AG04450 (cell line): ENCODE results near the gene CCDC15. TPM values are rescaled to one million over a fixed set of nuclear protein-coding genes. Genes with fewer than 3 reads are reported as not detected.

Source experiments
- CTCF ChIA-PET: fragments of 300-600, 350-600 bp; formaldehyde crosslinking; extraction: SDS; loops from one replicate; lab custom pipeline; 2022; ENCODE audit warnings: antibody characterized with exemption, inconsistent platforms; lab: Charles Lee
- POLR2A ChIA-PET: fragments of 350-600 bp; formaldehyde crosslinking; extraction: SDS; loops from one replicate; lab custom pipeline; 2021; ENCODE audit warnings: antibody characterized with exemption, inconsistent platforms; lab: Yijun Ruan, JAX
- DNase-seq: peaks from one replicate; pipeline ENCODE4 v3.0.0-alpha.2; 2011; ENCODE audit warnings: low read depth, low spot score
- H3K27ac ChIP-seq: one replicate; pipeline ENCODE4 v1.5.1; 2012; ENCODE audit warnings: low read depth, low read length, control low read depth
- H3K27me3 ChIP-seq: one replicate; pipeline ENCODE4 v1.6.0; 2012; ENCODE audit warnings: low read length; ENCODE audit not compliant: control insufficient read depth, insufficient read depth
- H3K4me3 ChIP-seq: 2 replicates; pipeline ENCODE4 v1.5.1; 2011; ENCODE audit warnings: mild to moderate bottlenecking, low read depth, low read length, control low read depth
- H3K9me3 ChIP-seq: 2 replicates; pipeline ENCODE4 v1.5.1; 2012; ENCODE audit warnings: low read length; ENCODE audit not compliant: control insufficient read depth, insufficient read depth
- CTCF ChIP-seq: IDR thresholded peaks from 2 replicates; pipeline ENCODE4 v1.5.1; 2011; ENCODE audit warnings: low read depth, low read length, control low read depth, inconsistent platforms
- polyA plus RNA-seq: library from polyadenylated mRNA; depleted of rRNA; stranded (reverse); fragments of >200 nt; gene quantifications from 2 replicates; pipeline ENCODE4 v1.2.3, GENCODE V29; 2011

Gene CCDC15
- polyA plus RNA-seq, 1 experiment = 1.1 TPM

DNA sequence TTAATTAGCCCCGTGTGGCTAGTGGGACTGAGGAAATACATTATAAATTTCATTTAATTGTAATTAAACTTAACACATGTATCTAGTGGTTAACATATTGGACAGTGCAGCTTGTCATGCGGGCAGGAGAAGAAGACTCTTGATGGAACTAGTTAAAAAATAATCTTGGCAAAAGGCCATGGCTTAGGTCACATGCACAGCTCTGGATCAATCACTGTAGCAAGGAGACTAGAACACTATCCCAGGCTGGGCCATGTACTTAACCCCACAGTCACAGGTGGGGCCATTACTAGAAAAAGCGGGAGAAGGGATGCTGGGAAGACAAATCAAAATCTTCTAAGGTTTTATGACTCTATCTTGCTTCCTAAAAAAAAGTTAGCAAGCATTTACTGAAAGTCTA is 9.4 kb upstream of the CCDC15 start:
- H3K4me3 ChIP-seq = no peak overlapping the region
- no peak for DNase-seq
- ChIA-PET POLR2A (interaction anchor here (0.7 kb wide), 1 partner anchor 261 kb away, joined by 4 read pairs; no protein-coding TSS in a partner anchor), CTCF (interaction anchor here (0.6 to 3.8 kb wide), 6 partner anchors 9 to 624 kb away, joined by 3 to 19 read pairs (median 4); partner anchors contain the start of gene HEPACAM)
- H3K9me3 ChIP-seq = no peaks in the 10 kb centered on the region
- H3K27ac ChIP-seq = no peak overlapping the region
- no peak for TF ChIP-seq CTCF
- H3K27me3 ChIP-seq = no peaks in the 10 kb centered on the region

DNA sequence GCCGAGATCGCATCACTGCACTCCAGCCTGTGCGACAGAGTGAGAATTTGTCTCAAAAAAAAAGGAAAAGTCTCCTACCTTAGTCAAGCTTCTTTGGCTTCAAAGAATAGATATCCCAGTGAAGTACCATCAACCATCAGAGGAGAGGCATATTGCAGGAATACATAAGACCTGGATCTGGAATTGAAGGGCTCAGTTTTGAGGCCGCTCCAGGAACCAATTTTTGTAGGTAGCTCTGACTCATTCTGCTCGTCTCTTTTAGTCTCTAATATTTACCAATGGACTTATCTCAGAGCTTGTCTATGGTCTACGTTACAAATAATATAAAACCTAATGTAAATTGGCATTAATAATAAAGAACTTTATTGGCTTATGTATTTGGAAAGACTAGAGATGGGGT is 8.2 kb upstream of the CCDC15 start:
- CTCF ChIA-PET = interaction anchor here (0.6 to 1.2 kb wide), 2 partner anchors 26 to 69 kb away, joined by 3 to 5 read pairs; no protein-coding TSS in a partner anchor
- no peaks in the 10 kb centered on the region for H3K27me3 ChIP-seq
- H3K4me3 ChIP-seq = no peak overlapping the region
- POLR2A ChIA-PET = no interaction called here
- no peaks in the 10 kb centered on the region for H3K9me3 ChIP-seq
- H3K27ac ChIP-seq = no peak overlapping the region
- no peak for TF ChIP-seq CTCF
- no peak for DNase-seq

- Histone ChIP-seq H3K4me3 (no peak overlapping the region), H3K27me3 (no peaks in the 10 kb centered on the region), H3K27ac (no peak overlapping the region), H3K9me3 (no peaks in the 10 kb centered on the region)
- no peak for DNase-seq
- POLR2A ChIA-PET = no interaction called here
- TF ChIP-seq CTCF = no peak
- CTCF ChIA-PET = no interaction called here
Observed at GRCh38 chr11:124946735-124947141, 7.3 kb upstream of the CCDC15 start.

- DNase-seq = no peak
- TF ChIP-seq CTCF = no peak
- CTCF ChIA-PET = interaction anchor here (0.9 to 2.1 kb wide), 2 partner anchors 15 to 74 kb away, joined by 3 to 6 read pairs; partner anchors contain the start of gene HEPACAM
Observed at GRCh38 chr11:124950601-124951330, 3.2 kb upstream of the CCDC15 start.

GRCh38 chr11:124951341-124951740 is 2.7 kb upstream of the CCDC15 start:
- Histone ChIP-seq H3K9me3 (no peaks in the 10 kb centered on the region), H3K27ac (no peak overlapping the region), H3K4me3 (no peak overlapping the region), H3K27me3 (no peaks in the 10 kb centered on the region)
- DNase-seq = no peak
- TF ChIP-seq CTCF = no peak
- ChIA-PET POLR2A (no interaction called here), CTCF (interaction anchor here (2.1 kb wide), 1 partner anchor 15 kb away, joined by 6 read pairs; the partner anchor contains the start of gene HEPACAM)

More at GRCh38 chr11:124950601-124951330, 3.2 kb upstream of the CCDC15 start:
- Histone ChIP-seq H3K27ac (no peak overlapping the region), H3K9me3 (no peaks in the 10 kb centered on the region), H3K27me3 (no peaks in the 10 kb centered on the region), H3K4me3 (no peak overlapping the region)
- POLR2A ChIA-PET = no interaction called here
